ENCODE results near the gene PPP1R16B. TPM values are rescaled to one million over a fixed set of nuclear protein-coding genes. Genes with fewer than 3 reads are reported as not detected.

PPP1R16B gene
- total RNA-seq, 1 donor: 0.09 TPM

DNA sequence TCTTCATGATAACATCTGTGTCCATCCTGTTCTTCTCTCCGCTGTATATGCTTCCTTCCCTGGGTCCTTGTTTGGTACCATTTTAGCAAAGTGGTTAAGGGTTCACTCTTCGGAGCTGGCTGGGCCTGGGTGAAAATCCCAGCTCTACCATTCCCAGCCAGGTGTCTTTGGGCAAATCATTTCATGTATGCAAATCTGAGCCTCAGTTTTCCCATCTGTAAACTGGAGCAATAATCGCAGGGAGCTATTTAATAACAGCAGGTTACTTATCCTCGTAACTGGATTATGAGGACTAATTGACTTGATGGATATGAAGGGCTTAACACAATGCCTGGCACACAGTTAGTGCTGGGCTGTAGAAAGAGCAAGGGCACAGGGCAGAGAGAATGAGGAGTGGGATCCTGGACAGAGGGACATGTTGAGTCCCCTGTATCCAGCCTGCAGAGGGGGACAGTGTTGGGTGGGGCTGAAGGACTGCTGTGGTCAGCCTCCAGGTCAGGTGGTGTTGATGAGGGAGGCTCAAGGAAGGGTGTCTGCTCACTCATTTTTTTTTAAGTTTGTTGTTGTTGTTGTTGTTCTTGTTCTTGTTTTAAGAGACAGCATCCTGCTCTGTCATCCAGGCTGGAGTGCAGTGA lies 76.4 kb downstream of the PPP1R16B start:
- no peak overlapping the region for H3K4me3 ChIP-seq (ENCODE audit: low read depth, low read length)
- no peak for TF ChIP-seq CTCF (IDR thresholded peaks at IDR 0.05; ENCODE audit: insufficient read depth, low read length)
- no peak for DNase-seq (ENCODE audit: low read depth)

GRCh38 chr20:38882600-38882999 lies 77.1 kb downstream of the PPP1R16B start:
- H3K4me3 ChIP-seq (ENCODE audit: low read depth, low read length): no peak overlapping the region
- DNase-seq (ENCODE audit: low read depth): no peak
- TF ChIP-seq CTCF (IDR thresholded peaks at IDR 0.05; ENCODE audit: insufficient read depth, low read length): no peak

DNA sequence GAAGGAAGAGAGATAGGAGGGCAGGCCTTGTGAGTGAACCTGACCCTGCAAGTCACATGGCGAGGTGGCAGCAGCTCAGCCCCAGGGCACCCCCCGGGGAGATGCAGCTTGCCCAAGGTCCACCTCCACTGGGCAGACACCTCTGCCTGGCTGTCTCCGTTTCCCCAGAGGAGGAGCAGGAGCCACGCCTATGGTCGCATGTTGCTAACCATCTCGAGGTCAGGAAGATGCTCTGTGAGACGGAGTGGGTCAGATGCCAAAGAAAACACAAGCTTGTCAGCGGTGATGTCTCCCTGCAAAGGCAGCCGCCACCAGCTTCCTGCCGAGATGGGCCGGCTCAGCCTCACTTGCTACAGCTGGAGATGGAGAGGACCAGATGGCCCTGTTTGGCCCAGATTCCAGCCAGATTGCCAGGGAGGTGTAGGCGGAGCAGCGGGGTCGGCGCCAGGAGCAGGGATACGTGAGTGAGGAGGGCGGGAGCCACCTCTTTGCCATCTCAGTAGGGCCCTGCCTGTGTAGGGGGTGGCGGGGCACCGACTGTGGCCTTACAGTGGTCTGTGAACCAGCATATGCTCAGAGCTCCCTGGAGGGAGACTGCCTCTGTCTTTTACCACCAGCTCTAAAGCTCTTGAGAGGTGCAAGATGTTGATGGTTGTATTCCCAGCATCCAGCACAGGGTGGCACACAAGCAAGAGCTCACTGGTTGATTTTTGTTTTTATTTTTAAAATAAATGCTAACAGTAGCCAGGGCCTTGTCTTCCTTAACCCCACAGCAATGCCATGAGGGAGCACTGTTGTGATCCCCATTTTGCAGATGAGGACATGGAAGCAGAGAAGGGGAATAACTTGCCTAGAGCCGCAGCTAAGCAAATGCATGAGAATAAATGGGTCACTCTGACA lies 77.8 kb downstream of the PPP1R16B start:
- peak; percentile 12 for DNase-seq (ENCODE audit: low read depth)

GRCh38 chr20:38883981-38884733 lies 78.7 kb downstream of the PPP1R16B start:
- no peak for DNase-seq (ENCODE audit: low read depth)
- TF ChIP-seq CTCF (IDR thresholded peaks at IDR 0.05; ENCODE audit: insufficient read depth, low read length): no peak
- H3K4me3 ChIP-seq (ENCODE audit: low read depth, low read length): no peak overlapping the region

More for the DNA sequence above, 77.8 kb downstream of the PPP1R16B start:
- H3K4me3 ChIP-seq (ENCODE audit: low read depth, low read length): no peak overlapping the region
- TF ChIP-seq CTCF (IDR thresholded peaks at IDR 0.05; ENCODE audit: insufficient read depth, low read length): no peak

- no peak for TF ChIP-seq CTCF (IDR thresholded peaks at IDR 0.05; ENCODE audit: insufficient read depth, low read length)
- DNase-seq (ENCODE audit: low read depth): no peak
Measured at GRCh38 chr20:38885357-38885756, 79.9 kb downstream of the PPP1R16B start.

DNA sequence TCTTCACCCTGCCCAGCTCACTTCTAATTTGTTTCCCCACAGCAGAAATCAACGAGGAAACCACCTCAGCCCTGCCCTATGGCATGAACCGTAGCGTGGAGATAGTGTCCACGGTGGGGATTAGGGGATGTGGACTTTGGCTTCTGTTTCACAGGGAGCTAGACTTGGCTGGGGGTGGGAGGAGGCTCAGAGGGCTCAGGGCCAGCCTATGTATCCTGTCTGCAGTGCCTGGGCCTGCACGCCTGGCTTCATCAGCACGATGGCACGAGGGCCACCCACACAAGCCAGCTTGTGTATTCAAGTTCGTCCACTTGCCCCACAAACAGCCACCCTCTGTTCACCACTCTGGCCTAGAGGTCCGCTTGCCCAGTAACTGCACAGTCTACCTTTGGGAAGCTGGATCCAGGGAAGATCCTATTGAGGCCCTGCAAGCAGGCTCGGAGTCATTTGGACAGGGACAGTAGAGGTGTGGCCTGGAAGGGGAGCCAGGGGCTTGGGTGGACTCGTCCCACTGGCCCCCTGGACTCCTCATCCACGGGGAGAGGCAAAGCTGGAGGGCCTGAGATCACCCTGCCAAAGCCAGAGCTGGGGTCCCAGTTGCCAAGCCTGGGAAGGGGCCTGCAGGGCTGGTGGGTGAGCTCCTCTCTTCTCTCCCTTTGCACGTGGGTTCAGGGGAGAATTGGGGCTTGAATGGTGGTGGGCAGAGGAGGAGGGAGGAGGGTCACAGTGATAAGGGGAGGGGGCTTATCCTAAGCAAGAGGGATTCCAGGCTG lies 82.7 kb downstream of the PPP1R16B start:
- H3K4me3 ChIP-seq (ENCODE audit: low read depth, low read length): no peak overlapping the region
- DNase-seq (ENCODE audit: low read depth): no peak
- no peak for TF ChIP-seq CTCF (IDR thresholded peaks at IDR 0.05; ENCODE audit: insufficient read depth, low read length)

More at GRCh38 chr20:38885357-38885756, 79.9 kb downstream of the PPP1R16B start:
- H3K4me3 ChIP-seq (ENCODE audit: low read depth, low read length): no peak overlapping the region

Measured in fibroblast of the aortic adventitia (primary cell).